Right renal cortex interstitium (tissue), 3 donors: ENCODE results near the gene TADA3. TPM values are rescaled to one million over a fixed set of nuclear protein-coding genes. Genes with fewer than 3 reads are reported as not detected.
"Not testable (repeated sequence)": the region's sequence is repeated elsewhere in the genome, so short reads cannot be mapped to it uniquely, and the experiment has no call there.

ENCODE experiments used
- DNase-seq, 3 donors: peaks; one replicate each; pipeline ENCODE4 v3.0.0-alpha.2; 2013; ENCODE audit warnings: low read depth in 3 of 3, low spot score in 2 of 3
- polyA plus RNA-seq, 3 donors: library from polyadenylated mRNA; unstranded; fragments of 120-200 nt; gene quantifications; one replicate each; pipeline ENCODE4 v1.2.1, GENCODE V29; 2013; ENCODE audit not compliant: insufficient read length in 3 of 3

Gene TADA3
- polyA plus RNA-seq, 3 donors, result 56.7 to 61.5 (median 60.5) TPM

DNA sequence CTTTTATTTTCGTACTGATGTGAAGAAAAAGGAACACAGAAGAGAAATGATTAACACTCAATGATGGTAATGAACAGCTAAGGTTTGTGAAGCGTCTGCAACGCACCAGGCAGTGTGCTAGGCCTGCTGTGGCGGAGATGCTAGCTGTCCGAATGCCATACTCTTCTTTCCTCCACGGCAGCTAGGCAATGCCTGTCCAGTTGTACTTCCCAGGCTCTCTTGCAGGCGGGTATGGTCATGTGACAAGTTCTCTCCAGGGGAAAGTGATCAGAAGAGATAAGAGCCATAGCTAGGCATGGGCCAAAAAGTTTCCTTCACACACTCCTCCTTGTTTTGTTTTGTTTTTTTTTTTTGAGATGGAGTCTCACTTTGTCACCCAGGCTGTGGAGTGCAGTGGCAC, 6.7 kb downstream of the TADA3 start:
- no peak for DNase-seq

DNA sequence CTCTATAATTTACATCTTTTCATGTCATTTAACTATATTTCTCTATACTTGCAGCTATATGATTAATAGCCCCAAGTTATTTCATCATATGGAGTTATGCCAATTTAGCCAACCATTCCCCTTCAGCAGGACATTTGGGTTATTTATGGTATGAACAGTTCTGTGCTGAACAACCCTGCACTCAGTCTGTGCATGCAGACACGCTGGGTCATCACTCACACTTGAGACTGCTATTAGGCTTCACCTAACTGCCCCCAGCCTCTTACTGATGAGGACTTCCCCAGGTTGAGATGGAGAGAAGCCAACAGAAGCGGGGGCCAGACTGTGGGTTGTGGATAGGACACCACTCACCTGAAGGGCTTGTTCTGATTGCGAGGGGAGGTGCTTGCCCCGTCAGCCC, 7.3 kb downstream of the TADA3 start:
- DNase-seq, result no peak

DNA sequence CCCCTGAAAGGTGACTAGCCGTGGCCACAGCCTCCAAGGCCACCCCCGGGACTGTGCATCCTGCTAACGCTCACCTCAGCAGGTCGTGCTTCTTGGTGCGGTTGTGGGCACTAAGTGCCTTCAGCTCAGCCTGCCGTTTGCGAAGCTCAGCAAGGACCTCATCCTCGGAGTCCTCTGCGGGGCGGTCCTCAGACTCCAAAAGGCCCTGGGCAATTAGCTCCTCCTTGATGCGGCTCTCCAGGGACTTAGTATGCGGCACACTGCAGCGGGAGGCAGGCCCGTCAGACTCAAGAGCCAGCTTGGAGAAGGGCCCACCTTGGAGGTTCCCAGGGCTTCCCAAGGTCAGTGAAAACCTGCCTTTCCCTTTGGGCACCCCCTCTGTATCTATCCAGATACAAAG, 8.3 kb downstream of the TADA3 start:
- DNase-seq, result no peak

DNA sequence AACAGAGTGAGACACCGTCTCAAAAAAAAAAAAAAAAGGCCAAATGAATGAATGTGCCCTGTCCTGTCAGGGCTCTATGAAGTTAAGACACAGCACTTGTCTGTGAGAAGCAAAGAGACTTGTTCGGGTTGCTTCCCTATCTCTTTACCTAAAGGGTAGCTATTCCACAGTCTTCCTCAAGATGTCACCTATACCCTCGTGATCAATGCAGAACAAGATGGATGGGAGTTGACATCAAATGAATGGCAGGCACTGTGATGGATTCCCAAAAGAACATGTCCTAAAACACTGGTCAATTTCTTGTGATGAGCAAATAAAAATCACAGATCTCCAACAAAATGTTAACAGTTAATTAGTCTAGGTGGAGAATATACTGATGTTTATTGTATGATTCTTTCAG, 9.5 kb downstream of the TADA3 start:
- no peak for DNase-seq

DNA sequence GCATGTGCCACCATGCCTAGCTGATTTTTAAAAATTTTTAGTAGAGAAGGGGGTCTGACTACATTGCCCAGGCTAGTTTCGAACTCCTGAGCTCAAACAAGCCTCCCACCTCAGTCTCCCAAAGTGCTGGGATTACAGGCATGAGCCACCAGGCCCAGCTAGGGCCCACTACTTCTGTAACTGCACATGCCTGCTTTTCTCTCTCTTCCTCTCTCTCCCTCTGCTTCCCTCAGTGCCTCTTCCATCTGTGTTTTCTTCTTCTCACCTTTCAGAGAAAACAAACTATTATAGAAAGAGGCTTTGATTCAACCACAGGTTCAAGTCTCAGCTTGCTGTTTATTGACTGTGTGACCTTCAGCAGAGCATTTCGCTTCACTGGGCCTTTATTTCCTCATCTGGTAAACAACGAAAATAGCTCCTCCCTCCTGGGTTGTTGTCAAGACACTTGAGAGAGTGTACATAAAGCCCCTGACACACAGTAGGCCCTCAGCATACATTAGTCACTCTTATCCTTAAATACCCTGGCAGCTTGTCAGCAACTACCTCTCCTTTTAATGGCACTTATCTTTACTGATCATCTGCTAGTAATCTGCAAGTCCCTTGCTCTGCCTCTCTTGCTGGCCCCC, 10.2 kb downstream of the TADA3 start:
- DNase-seq, result no peak

DNA sequence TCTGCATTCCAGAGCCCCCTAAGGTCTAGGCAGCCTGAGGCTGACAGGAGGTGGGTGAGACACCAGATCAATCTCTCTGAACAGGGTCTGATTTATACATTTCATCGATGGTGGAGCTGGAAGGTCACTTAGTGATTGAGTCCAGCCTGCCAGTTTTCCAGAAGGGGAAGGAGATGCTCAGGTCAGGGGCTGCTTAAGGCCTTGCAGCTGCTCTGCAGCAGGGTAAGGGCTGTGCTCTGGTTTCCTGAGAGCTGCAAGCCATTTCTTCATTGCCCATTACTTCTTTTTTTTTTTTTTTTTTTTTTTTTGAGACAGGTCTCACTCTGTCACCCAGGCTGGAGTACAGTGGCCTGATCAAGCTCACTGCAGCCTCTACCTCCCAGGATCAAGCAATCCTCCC, 10.7 kb downstream of the TADA3 start:
- DNase-seq, result no peak

DNA sequence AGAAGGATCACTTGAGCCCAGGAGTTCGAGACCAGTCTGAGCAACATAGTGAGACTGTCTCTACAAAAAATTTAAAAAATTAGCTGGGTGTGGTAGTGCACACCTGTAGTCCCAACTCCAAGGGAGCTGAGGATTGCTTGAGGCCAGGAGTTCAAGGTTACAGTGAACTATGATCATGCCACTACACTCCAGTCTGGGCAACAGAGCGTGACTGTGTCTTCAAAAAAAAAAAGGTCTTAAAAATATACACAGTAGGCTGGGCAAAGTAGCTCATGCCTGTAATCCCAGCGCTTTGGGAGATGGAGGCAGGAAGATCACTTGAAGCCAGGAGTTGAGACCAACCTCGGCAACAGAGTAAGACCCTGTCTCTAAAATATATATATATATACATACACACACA, 11.4 kb downstream of the TADA3 start:
- DNase-seq, result no peak

DNA sequence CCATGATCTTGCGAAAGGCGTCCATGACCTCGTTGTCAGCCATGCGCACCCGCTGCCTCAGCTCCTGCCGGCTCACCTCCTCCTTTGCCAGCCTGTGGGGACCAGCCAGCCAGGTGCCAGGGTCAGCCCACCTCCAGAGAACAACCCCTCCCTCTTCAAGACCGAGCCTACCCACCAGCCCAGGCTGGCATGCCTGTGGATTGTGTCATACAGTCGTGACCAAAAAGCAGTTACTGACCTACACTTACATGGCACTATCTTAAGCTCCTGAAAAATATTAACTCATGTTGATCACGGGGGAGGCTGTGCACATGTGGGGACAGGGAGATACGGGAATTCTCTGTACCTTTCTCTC, 11.8 kb downstream of the TADA3 start:
- DNase-seq, result no peak

DNA sequence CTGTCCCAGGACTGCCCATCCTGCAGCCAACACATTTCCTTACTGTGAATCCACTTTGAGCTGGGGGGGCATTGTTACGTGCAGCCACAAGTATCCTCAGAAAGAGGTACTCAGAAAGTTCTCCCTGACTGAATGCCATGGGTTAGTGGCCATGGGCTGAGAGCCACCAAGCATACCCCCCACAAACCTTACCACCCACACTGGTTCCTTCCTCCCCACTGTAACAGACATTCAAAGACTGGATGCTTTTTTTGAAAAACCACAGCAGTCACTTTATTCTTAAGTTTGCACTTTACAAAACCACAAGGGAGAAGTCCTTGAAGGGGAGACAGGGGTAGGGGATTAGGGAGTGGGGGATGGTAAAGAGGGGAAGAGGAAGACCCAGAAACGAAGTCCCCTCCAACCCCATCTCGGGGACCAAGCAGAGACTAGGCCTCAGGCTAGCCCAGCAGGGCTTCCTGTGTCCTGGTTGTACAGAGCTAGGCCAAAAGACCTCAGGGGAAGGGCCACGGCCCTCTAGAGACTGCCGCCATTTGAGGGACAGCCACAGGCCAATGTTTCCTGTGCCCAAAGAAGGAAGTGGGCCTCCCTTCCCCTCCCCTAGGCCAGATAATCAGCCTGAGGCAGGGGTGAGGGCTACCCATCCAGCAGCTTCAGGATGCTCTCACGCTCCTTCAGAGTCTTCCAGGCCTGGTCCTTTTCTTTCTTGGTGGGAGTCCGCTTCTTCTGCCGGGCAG, 12.4 kb downstream of the TADA3 start:
- no peak for DNase-seq

DNA sequence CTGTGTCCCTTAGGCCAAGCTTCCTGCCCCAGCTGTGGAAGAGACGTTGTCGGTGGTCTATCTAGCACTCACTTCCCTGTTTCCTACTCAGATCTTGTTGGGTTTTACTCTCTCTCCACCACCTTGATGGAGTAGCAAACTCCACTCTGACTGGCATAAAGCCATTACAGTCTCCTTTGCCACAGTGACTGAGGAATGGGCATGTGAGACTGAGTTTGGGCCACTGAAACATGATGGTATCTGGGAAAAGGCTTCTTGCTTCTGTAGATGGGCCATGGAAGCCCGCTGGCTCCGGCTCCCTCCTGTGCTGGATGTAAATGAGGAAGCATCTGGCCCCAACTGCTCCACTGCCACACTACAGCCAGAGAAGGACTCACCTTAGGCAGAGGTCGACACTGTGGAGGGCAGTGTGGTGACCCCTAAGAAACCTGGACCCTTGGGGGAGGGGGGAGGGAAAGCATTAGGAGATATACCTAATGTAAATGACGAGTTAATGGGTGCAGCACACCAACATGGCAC, 13.1 kb downstream of the TADA3 start:
- no peak for DNase-seq

DNA sequence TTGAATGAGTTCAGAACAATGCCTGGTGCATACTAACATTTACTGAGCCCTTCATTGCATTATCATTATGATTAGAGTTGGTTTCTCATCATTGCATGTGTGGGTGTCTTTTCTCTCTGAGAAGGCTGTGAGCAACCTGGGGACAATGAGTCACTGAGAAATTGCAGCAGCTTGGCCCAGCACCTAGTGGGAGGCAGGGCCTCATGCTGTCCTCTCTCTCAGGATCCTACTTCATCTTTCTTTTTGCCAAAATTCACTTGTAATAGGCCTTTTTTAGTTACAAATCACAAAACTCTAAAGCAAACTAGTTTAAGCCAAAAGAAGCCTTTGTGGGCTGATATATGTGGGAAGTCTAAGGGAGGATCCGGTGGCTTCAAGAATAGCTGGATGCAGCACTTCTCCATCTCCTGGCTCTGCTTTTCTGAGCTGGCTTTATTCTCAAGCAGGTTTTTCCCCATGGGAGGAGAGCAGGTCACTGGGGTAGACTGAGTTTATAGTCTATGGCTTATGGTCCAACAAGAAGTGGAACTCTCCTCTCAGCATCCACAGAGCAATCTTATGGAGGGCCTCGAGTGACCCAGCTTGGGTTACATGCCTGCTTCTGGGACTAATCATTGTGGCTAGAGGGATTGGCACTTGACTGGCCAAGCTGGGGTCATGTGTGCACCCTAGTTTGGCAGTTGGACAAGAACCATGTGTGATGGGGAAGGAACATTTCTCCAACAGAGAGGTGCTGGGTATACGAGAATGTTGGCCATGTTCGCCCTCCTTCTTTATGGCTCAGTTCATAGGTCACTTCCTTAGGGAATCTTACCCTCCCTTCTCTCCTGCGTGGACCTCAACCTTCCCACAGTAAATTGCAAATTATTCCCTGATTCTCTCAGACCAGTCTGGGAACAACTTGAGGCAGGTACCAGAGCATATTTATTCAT, 13.9 kb downstream of the TADA3 start:
- no peak for DNase-seq

DNA sequence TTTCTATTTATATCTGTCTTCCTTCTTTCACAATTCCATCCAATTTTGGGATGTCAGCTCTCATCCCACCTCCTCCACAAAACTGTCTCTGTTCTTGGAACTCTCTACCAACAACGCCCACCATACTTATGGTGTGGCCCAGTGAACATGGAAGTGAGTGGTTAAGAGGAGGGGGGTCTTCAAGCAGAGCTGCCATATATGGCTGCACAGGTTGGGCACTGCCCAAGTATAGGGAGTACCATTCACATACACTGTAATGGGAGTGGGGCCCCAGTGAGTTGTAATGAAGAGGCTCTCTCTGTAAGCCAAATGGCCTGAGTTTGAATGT, 14.6 kb downstream of the TADA3 start:
- DNase-seq, result no peak

DNA sequence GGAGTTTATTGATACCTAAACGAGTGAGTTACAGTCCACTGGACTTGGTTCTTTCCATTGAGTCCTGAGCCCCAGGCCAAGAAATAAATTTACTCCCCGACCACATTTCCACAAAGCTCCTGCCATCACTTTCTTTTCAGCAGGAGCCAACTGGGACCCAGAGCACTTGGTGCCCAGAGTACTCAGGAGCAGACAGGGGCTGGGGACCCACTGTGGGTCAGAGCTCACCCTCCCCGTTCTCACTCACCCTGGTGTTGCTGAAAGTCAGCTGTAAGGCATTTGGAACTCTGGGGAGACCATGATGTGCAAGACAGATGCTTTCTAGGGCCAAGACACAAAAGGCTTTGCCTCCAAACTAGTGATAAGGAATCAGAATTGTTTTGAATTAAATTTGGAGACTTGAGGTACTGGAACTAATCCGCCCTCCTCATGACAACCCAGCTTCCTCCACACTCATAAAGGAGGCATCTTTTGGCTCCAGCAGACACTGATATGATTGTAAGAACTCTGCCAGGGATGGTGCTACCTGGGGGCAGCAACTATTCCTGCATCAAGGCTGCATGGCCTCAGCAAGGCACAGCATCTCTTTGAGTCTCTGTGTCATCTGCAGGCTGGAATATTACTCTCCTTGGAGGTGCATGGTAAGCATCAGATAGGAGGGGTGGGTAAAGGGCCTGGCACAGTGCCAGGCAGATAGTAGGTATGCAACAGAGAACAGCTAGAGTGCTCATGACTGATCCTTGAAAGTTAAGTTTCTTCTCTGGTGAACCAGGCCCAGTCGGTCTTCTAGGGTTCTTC, 15.2 kb downstream of the TADA3 start:
- no peak for DNase-seq

DNA sequence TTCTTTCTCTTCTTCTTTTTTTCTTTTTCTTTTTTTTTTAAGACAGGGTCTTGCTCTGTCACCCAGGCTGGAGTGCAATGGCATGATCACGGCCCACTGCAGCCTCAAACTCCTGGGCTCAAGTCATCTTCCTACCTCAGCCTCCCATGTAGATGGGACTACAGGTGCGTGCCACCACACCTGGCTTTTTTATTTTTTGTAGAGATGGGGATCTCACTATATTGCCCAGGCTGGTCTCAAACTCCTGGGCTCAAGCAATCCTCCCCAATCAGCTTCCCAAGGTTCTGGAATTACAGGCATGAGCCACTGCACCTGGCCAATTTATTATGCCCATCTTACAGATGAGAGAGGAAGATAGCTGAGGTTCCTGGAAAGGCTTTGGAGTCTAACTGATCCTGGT, 21.3 kb downstream of the TADA3 start:
- DNase-seq, result not testable (repeated sequence)

DNA sequence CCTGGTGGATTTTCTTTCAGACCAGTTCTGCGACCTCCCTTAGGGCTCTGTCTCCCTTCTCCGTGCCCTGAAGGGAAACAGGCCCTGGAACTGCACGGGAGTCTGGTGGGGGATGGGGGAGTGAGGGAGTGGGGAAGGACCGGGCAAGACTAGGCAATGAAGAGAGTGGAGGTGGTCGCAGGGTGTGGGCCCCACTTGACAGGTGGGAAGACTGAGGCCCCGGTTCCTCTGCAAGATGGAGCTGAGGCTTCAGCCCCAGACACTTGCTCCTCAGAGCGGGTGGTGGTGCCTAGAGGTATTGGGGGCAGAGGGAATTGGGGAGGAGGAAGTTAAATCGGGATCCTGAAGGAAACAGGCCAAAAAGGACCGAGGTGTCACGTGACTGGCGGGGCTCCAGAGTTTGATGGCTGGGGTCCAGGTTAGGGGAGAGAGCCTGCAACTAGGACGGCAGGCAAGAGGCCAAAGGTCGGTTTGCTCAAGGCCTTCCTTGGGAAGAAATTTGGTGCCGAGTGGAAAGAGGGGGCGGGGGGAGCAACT, 21.9 kb downstream of the TADA3 start:
- DNase-seq, result no peak

DNA sequence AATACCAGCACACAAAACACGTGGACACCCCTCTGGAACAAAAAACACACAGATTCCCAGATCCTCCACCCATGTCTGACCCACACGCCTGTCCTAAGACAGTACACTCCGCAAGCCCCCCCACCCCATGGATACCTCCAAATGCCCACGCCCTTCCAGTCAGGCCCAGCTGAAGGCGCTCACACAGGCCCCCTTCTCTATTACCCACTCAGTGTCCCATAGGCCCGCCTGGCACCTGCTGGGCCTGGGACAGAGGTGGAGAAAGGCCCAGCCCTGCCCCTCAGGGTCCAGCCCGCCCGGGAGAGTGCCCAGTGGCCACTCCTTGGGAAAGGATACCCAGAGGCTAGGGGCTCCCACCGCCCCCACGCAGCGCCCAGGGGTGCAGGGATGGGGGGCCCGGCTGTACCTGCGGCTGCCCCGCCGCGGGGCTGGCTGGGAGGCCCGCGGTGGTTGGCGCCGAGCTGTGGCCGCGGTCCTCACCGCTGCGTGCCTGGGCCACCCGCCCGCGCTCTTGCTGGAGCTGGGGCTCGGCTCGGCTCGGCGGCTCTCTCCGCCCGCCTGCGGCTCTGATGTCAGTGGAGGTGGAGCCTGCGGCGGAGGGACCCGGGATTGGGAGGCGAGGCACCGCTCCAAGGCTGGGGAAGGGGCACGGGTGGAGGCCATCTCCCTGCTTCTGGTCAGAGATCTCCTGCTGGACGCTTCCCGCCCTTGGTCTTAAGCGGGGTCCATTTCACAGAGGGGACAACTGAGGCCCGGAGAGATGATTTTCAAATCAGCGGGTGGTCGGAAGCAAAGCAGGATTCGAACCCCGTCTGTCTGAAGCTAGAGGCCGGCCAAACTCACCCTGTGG, 22.6 kb downstream of the TADA3 start, which contains the start of gene CAMK1:
TSS of gene CAMK1 (minus strand) at position 522 of the 850 bp plus-strand sequence. CDS start 2,198 bp downstream, outside the sequence.
- DNase-seq, result no peak

DNA sequence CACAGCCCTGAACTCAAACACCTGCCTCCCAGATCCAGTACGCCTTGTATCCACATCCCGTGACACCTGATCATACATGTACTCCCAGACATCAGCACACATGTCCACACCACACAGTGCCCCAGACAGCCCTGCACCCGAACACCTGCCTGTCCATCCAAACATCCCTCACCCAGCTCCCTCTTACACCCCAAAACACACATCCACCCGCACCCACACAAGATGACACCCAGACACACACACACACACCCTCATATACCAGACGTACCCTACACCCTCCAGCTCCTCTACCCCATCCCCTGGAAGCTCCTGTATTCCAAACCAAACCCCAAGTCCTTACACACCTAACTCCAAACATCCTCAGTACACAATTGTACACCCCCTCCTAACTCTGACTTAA, 23.3 kb downstream of the TADA3 start:
- no peak for DNase-seq

DNA sequence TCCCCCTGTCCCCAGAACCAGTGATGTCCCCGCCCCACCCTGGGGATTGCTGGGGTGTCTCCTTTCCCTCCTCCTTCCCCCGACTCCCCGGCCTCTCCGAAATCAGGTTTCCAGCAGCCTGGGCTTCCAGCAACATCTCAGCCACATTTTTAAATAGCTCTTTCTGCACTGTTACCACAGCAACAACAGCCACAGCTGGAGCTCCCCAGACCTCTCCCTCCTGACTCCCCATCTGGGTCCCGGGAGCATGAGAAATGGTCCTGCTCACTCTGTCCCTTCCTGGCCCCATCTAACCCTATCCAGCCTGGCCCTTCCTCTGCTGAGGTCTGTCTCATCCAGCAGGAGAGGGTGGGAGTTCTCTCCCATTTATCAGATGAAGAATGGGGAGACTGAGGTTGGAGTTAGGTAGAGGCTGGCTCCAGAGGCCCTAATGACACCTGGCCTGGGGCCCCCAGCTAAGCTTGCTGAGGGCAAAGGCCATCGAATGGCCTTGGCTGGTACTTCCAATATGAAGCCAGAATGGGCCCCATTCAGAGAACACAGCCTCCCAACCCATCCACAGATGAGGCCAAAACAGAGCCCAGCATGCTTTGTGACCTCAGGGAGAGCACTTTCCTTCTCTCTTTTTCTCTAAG, 24.0 kb downstream of the TADA3 start:
- no peak for DNase-seq

DNA sequence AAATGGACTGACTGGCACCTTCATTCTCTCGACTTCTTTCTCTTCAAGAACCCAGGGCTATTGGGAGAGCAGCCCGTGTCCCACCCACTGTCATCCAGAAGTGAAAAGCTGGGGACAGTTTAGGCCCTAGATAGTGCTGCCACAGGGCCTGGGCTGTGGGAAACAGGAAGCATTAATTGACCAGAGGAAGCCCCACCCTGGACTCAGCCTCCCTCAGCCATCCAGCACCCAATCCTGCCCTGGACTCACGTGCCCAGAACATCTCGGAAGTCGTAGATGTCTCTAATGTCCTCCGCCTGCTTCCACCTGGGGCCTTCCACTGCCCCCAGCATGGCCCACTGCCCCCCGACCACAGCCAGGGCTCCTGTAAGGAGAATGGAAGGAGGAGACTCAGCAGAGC, 24.9 kb downstream of the TADA3 start:
- DNase-seq, result no peak
